ENCODE data around the gene LENEP. TPM values are rescaled to one million over a fixed set of nuclear protein-coding genes. Genes with fewer than 3 reads are reported as not detected.
A peak's percentile ranks its signal among the peaks of the same experiment; 100 is the strongest.
"Not testable (repeated sequence)": the region's sequence is repeated elsewhere in the genome, so short reads cannot be mapped to it uniquely, and the experiment has no call there.

The LENEP gene
- total and polyA plus RNA-seq, 2 donors = 0.09 to 0.16 TPM

- H3K4me1 ChIP-seq (ENCODE audit: control insufficient read depth in 2 of 2, insufficient read depth in 2 of 2, low read length in 2 of 2) = peaks cover 16 to 22% of the 10 kb centered on the region in 2 donors
- H3K9me3 ChIP-seq (ENCODE audit: control insufficient read depth in 2 of 2, insufficient read depth in 1 of 2, low read length in 1 of 2) = no peaks in the 10 kb centered on the region
- peak within 1 kb of the TSS; percentile 38 to 69 for H3K27ac ChIP-seq (ENCODE audit: low read depth in 1 of 2, low read length in 1 of 2)
- WGBS = under 1% methylated on average over 26 of the region's 26 CpGs
- peak; percentile 95 to 100 (median 98) for DNase-seq (ENCODE audit: low read depth in 6 of 9, low spot score in 9 of 9)
- H3K27me3 ChIP-seq (ENCODE audit: control insufficient read depth in 2 of 2, insufficient read depth in 1 of 2, low read length in 1 of 2) = no peaks in the 10 kb centered on the region
- H3K36me3 ChIP-seq (ENCODE audit: control insufficient read depth in 2 of 2, insufficient read depth in 2 of 2, low read length in 1 of 2) = peaks cover 8 to 34% of the 10 kb centered on the region in 2 donors
- H3K4me3 ChIP-seq (ENCODE audit: low read length in 2 of 2) = peak within 1 kb of the TSS; percentile 65 to 84
Measured at GRCh38 chr1:154982897-154983648, 10.3 kb upstream of the LENEP start, which contains the start of gene FLAD1. TSS of gene FLAD1 (plus strand) at chr1:154983344. CDS start at chr1:154983695, 351 bp downstream.

DNA sequence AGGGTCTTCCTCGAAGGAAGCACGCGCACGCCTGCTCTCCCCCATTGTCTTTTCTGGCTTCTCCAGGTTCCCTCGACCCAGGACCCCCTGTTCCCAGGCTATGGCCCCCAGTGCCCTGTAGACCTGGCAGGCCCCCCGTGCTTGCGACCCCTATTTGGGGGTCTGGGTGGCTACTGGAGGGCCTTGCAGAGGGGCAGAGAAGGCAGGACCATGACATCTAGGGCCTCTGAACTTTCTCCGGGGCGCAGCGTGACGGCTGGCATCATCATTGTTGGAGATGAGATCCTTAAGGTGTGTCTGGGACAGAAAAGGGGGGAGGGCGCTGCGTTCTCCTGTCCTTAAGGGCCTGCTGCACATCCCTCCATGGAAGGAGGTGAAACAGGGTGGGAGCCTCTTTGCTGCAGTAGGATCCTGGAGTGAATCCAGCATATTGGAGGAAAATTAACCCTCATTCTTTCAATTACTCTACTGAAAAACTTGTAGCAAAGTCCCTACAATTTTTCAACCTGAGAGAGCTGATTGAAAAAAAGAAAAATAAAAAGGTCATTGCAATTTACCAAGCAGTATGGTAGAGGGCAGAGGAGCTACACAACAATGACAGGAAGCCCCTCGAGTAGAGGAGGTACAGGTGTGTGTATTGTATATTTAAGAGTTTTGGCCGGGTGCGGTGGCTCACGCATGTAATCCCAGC is 9.5 kb upstream of the LENEP start:
- Histone ChIP-seq H3K9me3 (ENCODE audit: control insufficient read depth in 2 of 2, insufficient read depth in 1 of 2, low read length in 1 of 2) (no peaks in the 10 kb centered on the region), H3K4me1 (ENCODE audit: control insufficient read depth in 2 of 2, insufficient read depth in 2 of 2, low read length in 2 of 2) (peaks cover 16 to 22% of the 10 kb centered on the region in 2 donors), H3K27me3 (ENCODE audit: control insufficient read depth in 2 of 2, insufficient read depth in 1 of 2, low read length in 1 of 2) (no peaks in the 10 kb centered on the region), H3K4me3 (ENCODE audit: low read length in 2 of 2) (peak overlapping the region; percentile 65 to 84), H3K27ac (ENCODE audit: low read depth in 1 of 2, low read length in 1 of 2) (peak overlapping the region in 1 of 2 donors; percentile 15), H3K36me3 (ENCODE audit: control insufficient read depth in 2 of 2, insufficient read depth in 2 of 2, low read length in 1 of 2) (peaks cover 13 to 37% of the 10 kb centered on the region in 2 donors)
- WGBS = 31% methylated on average over 17 of the region's 17 CpGs
- DNase-seq (ENCODE audit: low read depth in 6 of 9, low spot score in 9 of 9) = no peak

DNA sequence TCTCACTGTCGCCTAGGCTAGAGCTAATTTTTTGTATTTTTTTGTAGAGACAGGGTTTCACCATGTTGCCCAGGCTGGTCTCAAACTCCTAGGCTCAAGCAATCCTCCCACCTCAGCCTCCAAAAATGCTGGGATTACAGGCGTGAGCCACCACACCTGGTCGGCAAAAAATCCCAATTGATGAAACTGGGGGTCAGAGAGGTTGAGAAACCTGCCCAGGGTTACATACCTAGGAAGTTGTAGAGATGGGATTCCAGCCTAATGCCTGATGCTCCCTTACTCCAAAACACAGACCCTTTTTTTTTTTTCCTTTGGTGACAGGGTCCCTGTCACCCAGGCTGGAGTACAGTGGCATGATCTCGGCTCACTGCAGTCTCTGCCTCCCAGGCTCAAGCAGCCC is 6.7 kb upstream of the LENEP start:
- H3K9me3 ChIP-seq (ENCODE audit: control insufficient read depth in 2 of 2, insufficient read depth in 1 of 2, low read length in 1 of 2); H3K4me3 ChIP-seq (ENCODE audit: low read length in 2 of 2); DNase-seq (ENCODE audit: low read depth in 6 of 9, low spot score in 9 of 9); H3K27me3 ChIP-seq (ENCODE audit: control insufficient read depth in 2 of 2, insufficient read depth in 1 of 2, low read length in 1 of 2); H3K27ac ChIP-seq (ENCODE audit: low read depth in 1 of 2, low read length in 1 of 2): not testable (repeated sequence)
- Histone ChIP-seq H3K4me1 (ENCODE audit: control insufficient read depth in 2 of 2, insufficient read depth in 2 of 2, low read length in 2 of 2) (peaks cover 16 to 22% of the 10 kb centered on the region in 2 donors), H3K36me3 (ENCODE audit: control insufficient read depth in 2 of 2, insufficient read depth in 2 of 2, low read length in 1 of 2) (peaks cover 22 to 34% of the 10 kb centered on the region in 2 donors)
- 99% methylated on average over 4 of the region's 4 CpGs for WGBS

DNA sequence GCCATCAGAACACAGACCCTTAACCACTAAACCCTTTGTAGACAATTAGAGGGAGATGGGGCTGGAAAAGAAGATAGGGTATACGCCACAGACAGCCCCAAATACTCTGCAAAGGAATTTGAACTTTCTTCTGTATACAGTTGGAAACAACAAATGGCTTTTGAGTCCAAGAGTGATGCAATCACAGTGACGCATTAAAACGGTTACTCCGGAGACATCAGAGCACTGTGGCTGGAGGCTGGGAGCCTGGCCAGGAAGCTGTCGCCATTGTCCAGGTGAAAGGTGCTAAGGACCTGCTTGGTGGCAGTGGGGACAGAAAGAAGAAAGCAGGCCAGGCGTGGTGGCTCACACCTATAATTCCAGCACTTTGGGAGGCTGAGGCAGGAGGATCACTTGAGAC is 6.1 kb upstream of the LENEP start:
- H3K4me1 ChIP-seq (ENCODE audit: control insufficient read depth in 2 of 2, insufficient read depth in 2 of 2, low read length in 2 of 2) = peaks cover 14 to 19% of the 10 kb centered on the region in 2 donors
- no peak overlapping the region for H3K27ac ChIP-seq (ENCODE audit: low read depth in 1 of 2, low read length in 1 of 2)
- WGBS = 95% methylated on average over 6 of the region's 6 CpGs
- H3K36me3 ChIP-seq (ENCODE audit: control insufficient read depth in 2 of 2, insufficient read depth in 2 of 2, low read length in 1 of 2) = peaks cover 22 to 34% of the 10 kb centered on the region in 2 donors
- no peaks in the 10 kb centered on the region for H3K9me3 ChIP-seq (ENCODE audit: control insufficient read depth in 2 of 2, insufficient read depth in 1 of 2, low read length in 1 of 2)
- H3K4me3 ChIP-seq (ENCODE audit: low read length in 2 of 2) = no peak overlapping the region
- no peaks in the 10 kb centered on the region for H3K27me3 ChIP-seq (ENCODE audit: control insufficient read depth in 2 of 2, insufficient read depth in 1 of 2, low read length in 1 of 2)
- DNase-seq (ENCODE audit: low read depth in 6 of 9, low spot score in 9 of 9) = no peak

DNA sequence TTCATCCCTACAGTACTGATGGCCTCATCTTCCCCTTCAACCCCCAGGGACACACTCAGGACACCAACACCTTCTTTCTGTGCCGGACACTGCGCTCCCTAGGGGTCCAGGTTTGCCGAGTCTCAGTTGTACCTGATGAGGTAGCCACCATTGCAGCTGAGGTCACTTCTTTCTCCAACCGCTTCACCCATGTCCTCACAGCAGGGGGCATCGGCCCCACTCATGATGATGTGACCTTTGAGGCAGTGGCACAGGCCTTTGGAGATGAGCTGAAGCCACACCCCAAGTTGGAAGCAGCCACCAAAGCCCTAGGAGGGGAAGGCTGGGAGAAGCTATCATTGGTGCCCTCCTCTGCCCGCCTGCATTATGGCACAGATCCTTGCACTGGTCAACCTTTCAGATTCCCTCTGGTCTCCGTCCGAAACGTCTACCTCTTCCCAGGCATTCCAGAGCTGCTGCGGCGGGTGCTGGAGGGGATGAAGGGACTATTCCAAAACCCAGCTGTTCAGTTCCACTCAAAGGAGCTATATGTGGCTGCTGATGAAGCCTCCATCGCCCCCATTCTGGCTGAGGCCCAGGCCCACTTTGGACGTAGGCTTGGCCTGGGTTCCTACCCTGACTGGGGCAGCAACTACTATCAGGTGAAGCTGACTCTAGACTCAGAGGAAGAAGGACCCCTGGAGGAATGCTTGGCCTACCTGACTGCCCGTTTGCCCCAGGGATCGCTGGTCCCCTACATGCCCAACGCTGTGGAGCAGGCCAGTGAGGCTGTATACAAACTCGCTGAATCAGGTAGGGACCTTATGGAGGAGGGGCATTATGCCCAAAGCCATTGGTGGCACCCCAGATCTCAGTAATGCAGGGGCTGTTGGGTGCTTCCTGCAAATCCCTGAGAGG is 5.1 kb upstream of the LENEP start:
- Histone ChIP-seq H3K36me3 (ENCODE audit: control insufficient read depth in 2 of 2, insufficient read depth in 2 of 2, low read length in 1 of 2) (peaks cover 22 to 34% of the 10 kb centered on the region in 2 donors), H3K27ac (ENCODE audit: low read depth in 1 of 2, low read length in 1 of 2) (no peak overlapping the region), H3K27me3 (ENCODE audit: control insufficient read depth in 2 of 2, insufficient read depth in 1 of 2, low read length in 1 of 2) (no peaks in the 10 kb centered on the region), H3K4me1 (ENCODE audit: control insufficient read depth in 2 of 2, insufficient read depth in 2 of 2, low read length in 2 of 2) (peaks cover 9 to 12% of the 10 kb centered on the region in 2 donors), H3K9me3 (ENCODE audit: control insufficient read depth in 2 of 2, insufficient read depth in 1 of 2, low read length in 1 of 2) (no peaks in the 10 kb centered on the region), H3K4me3 (ENCODE audit: low read length in 2 of 2) (no peak overlapping the region)
- no peak for DNase-seq (ENCODE audit: low read depth in 6 of 9, low spot score in 9 of 9)
- WGBS = 98% methylated on average over 17 of the region's 17 CpGs

DNA sequence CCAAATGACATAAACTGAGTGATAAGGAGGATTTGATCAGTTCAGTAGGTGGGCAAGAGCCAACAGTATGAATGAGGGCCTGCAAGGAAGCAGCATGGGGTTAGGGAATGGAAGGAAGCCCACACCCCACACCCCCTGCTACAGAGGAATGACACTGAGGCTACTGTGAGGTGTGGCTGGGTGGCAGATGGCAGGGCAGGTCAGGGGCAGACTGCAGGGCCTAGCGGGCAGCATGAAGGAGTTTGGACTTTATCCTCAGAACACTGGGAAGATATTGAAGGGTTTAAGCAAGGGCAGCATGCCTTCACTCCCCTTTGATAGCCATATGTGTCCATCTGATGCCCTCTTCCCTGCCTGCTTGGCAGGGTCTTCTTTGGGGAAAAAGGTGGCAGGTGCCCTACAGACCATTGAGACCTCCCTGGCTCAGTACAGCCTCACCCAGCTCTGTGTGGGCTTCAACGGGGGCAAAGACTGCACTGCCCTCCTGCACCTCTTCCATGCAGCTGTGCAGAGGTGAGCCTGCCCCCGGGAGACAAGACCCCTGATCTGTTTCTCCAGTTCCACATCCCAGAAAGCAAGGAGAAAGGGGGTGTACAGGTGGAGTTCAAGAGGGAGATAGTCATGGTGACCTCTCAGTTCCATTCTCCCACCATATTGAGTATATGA is 4.1 kb upstream of the LENEP start:
- Histone ChIP-seq H3K36me3 (ENCODE audit: control insufficient read depth in 2 of 2, insufficient read depth in 2 of 2, low read length in 1 of 2) (peaks cover 22 to 34% of the 10 kb centered on the region in 2 donors), H3K4me1 (ENCODE audit: control insufficient read depth in 2 of 2, insufficient read depth in 2 of 2, low read length in 2 of 2) (peaks cover 0 to 2% of the 10 kb centered on the region in 2 donors), H3K4me3 (ENCODE audit: low read length in 2 of 2) (no peak overlapping the region), H3K27me3 (ENCODE audit: control insufficient read depth in 2 of 2, insufficient read depth in 1 of 2, low read length in 1 of 2) (peaks cover 0 to 10% of the 10 kb centered on the region in 2 donors), H3K9me3 (ENCODE audit: control insufficient read depth in 2 of 2, insufficient read depth in 1 of 2, low read length in 1 of 2) (no peaks in the 10 kb centered on the region), H3K27ac (ENCODE audit: low read depth in 1 of 2, low read length in 1 of 2) (no peak overlapping the region)
- WGBS = 94% methylated on average over 3 of the region's 3 CpGs
- no peak for DNase-seq (ENCODE audit: low read depth in 6 of 9, low spot score in 9 of 9)

- WGBS = 96% methylated on average over 8 of the region's 8 CpGs
- Histone ChIP-seq H3K27ac (ENCODE audit: low read depth in 1 of 2, low read length in 1 of 2) (no peak overlapping the region), H3K4me1 (ENCODE audit: control insufficient read depth in 2 of 2, insufficient read depth in 2 of 2, low read length in 2 of 2) (no peaks in the 10 kb centered on the region), H3K4me3 (ENCODE audit: low read length in 2 of 2) (no peak overlapping the region), H3K36me3 (ENCODE audit: control insufficient read depth in 2 of 2, insufficient read depth in 2 of 2, low read length in 1 of 2) (peaks cover 22 to 31% of the 10 kb centered on the region in 2 donors), H3K9me3 (ENCODE audit: control insufficient read depth in 2 of 2, insufficient read depth in 1 of 2, low read length in 1 of 2) (no peaks in the 10 kb centered on the region), H3K27me3 (ENCODE audit: control insufficient read depth in 2 of 2, insufficient read depth in 1 of 2, low read length in 1 of 2) (peaks cover 0 to 19% of the 10 kb centered on the region in 2 donors)
- no peak for DNase-seq (ENCODE audit: low read depth in 6 of 9, low spot score in 9 of 9)
Measured at GRCh38 chr1:154990276-154990675, 3.1 kb upstream of the LENEP start.

- 93% methylated on average over 14 of the region's 14 CpGs for WGBS
- no peak overlapping the region for H3K27ac ChIP-seq (ENCODE audit: low read depth in 1 of 2, low read length in 1 of 2)
- no peak overlapping the region for H3K4me3 ChIP-seq (ENCODE audit: low read length in 2 of 2)
- H3K36me3 ChIP-seq (ENCODE audit: control insufficient read depth in 2 of 2, insufficient read depth in 2 of 2, low read length in 1 of 2) = peaks cover 18 to 22% of the 10 kb centered on the region in 2 donors
- DNase-seq (ENCODE audit: low read depth in 6 of 9, low spot score in 9 of 9) = no peak
- H3K4me1 ChIP-seq (ENCODE audit: control insufficient read depth in 2 of 2, insufficient read depth in 2 of 2, low read length in 2 of 2) = peaks cover 0 to 10% of the 10 kb centered on the region in 2 donors
- H3K9me3 ChIP-seq (ENCODE audit: control insufficient read depth in 2 of 2, insufficient read depth in 1 of 2, low read length in 1 of 2) = peaks cover 0 to 3% of the 10 kb centered on the region in 2 donors
- H3K27me3 ChIP-seq (ENCODE audit: control insufficient read depth in 2 of 2, insufficient read depth in 1 of 2, low read length in 1 of 2) = peaks cover 22 to 43% of the 10 kb centered on the region in 2 donors
Measured at GRCh38 chr1:154992721-154993571, 440 bp upstream of the LENEP start.

All from thymus (tissue), 11 donors.